Urothelium cell line (cell line): Measurements from ENCODE around the gene C3AR1.
"Not testable (repeated sequence)": the region's sequence is repeated elsewhere in the genome, so short reads cannot be mapped to it uniquely, and the experiment has no call there.

Experiments used
- DNase-seq: peaks from one replicate; pipeline ENCODE4 v3.0.0; 2011; ENCODE audit warnings: low spot score, mixed read lengths
- FAIRE-seq: peaks from 2 replicates; lab custom pipeline; 2011; peaks lifted over from hg19 to GRCh38; lab: Jason Lieb, UNC

The C3AR1 gene

GRCh38 chr12:8031017-8031416 lies 35.1 kb downstream of the C3AR1 start:
- not testable (repeated sequence) for FAIRE-seq, DNase-seq

GRCh38 chr12:8030189-8030588 lies 36.0 kb downstream of the C3AR1 start:
- DNase-seq (no peak), FAIRE-seq (no peak)

GRCh38 chr12:8028267-8028666 lies 37.9 kb downstream of the C3AR1 start:
- no peak for DNase-seq
- FAIRE-seq, result no peak

- DNase-seq (no peak), FAIRE-seq (no peak)
These were observed 38.3 kb downstream of the C3AR1 start for GRCh38 chr12:8027856-8028255.

GRCh38 chr12:8026291-8026900 lies 39.8 kb downstream of the C3AR1 start:
- peak; percentile 98 for FAIRE-seq
- DNase-seq, result peak; percentile 99

GRCh38 chr12:8018666-8019581 lies 47.2 kb downstream of the C3AR1 start:
- DNase-seq (peak; percentile 72), FAIRE-seq (peak; percentile 52)

GRCh38 chr12:8018213-8018612 lies 47.9 kb downstream of the C3AR1 start:
- not testable (repeated sequence) for DNase-seq, FAIRE-seq

- peak; percentile 44 for DNase-seq
- FAIRE-seq, result no peak
These were observed 51.3 kb downstream of the C3AR1 start for GRCh38 chr12:8014836-8015235.

GRCh38 chr12:8012651-8013309 lies 53.4 kb downstream of the C3AR1 start:
- no peak for DNase-seq

GRCh38 chr12:8011331-8011730 lies 54.8 kb downstream of the C3AR1 start:
- FAIRE-seq (no peak), DNase-seq (peak; percentile 46)

More at GRCh38 chr12:8012651-8013309, 53.4 kb downstream of the C3AR1 start:
- FAIRE-seq, result no peak
